ENCODE data around the gene SCAMP1.

DNA sequence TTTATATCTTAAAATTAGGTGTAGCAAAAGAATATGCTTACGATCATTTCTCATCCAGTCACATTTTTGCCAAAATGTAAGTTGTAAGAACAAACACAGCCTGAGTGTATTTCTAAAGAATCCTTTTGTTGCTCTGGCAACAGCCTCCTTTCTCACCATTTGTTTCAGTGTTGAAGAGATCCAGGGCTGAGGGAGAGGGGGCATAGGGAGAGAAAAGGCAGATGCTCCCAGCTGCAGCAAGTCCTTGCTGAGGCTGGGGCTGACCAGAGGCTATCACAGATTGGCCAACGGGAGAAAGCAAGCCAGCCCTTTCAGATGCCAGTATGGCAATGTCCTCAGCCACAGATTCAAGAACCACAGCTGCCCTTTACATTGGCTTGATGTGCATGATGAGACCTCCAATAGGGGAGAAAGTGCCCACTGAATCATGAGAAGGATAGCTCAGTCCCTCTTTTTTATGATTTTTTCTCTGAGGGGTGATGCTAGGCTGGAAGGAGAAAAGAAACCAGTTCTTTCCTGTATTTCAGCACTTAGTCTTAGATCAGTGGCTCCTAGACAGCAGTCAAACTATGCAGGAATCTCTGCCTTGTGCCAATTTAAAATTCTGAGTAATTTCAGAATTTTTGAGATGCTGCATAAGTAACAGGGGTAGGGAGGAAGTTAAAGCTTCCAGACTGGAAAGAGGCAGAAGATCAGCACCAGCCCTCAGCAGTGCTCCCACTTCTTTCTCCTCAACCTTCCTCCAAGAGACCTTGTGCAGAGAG, 146.0 kb downstream of the SCAMP1 start:
- TF ChIP-seq RAD21 (conservative IDR thresholded peaks at IDR 0.05), result no peak
- no peak for TF ChIP-seq EZH2 (IDR thresholded peaks at IDR 0.05; ENCODE audit: borderline replicate concordance, insufficient read depth, low read length, poor library complexity, severe bottlenecking)
- TF ChIP-seq, protein P1, sequence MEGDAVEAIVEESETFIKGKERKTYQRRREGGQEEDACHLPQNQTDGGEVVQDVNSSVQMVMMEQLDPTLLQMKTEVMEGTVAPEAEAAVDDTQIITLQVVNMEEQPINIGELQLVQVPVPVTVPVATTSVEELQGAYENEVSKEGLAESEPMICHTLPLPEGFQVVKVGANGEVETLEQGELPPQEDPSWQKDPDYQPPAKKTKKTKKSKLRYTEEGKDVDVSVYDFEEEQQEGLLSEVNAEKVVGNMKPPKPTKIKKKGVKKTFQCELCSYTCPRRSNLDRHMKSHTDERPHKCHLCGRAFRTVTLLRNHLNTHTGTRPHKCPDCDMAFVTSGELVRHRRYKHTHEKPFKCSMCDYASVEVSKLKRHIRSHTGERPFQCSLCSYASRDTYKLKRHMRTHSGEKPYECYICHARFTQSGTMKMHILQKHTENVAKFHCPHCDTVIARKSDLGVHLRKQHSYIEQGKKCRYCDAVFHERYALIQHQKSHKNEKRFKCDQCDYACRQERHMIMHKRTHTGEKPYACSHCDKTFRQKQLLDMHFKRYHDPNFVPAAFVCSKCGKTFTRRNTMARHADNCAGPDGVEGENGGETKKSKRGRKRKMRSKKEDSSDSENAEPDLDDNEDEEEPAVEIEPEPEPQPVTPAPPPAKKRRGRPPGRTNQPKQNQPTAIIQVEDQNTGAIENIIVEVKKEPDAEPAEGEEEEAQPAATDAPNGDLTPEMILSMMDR (IDR thresholded peaks at IDR 0.05; ENCODE audit: poor library complexity, severe bottlenecking), result no peak
- no peak for TF ChIP-seq POLR2AphosphoS5 (IDR thresholded peaks at IDR 0.05)
- TF ChIP-seq, protein P2, sequence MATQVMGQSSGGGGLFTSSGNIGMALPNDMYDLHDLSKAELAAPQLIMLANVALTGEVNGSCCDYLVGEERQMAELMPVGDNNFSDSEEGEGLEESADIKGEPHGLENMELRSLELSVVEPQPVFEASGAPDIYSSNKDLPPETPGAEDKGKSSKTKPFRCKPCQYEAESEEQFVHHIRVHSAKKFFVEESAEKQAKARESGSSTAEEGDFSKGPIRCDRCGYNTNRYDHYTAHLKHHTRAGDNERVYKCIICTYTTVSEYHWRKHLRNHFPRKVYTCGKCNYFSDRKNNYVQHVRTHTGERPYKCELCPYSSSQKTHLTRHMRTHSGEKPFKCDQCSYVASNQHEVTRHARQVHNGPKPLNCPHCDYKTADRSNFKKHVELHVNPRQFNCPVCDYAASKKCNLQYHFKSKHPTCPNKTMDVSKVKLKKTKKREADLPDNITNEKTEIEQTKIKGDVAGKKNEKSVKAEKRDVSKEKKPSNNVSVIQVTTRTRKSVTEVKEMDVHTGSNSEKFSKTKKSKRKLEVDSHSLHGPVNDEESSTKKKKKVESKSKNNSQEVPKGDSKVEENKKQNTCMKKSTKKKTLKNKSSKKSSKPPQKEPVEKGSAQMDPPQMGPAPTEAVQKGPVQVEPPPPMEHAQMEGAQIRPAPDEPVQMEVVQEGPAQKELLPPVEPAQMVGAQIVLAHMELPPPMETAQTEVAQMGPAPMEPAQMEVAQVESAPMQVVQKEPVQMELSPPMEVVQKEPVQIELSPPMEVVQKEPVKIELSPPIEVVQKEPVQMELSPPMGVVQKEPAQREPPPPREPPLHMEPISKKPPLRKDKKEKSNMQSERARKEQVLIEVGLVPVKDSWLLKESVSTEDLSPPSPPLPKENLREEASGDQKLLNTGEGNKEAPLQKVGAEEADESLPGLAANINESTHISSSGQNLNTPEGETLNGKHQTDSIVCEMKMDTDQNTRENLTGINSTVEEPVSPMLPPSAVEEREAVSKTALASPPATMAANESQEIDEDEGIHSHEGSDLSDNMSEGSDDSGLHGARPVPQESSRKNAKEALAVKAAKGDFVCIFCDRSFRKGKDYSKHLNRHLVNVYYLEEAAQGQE (IDR thresholded peaks at IDR 0.05; ENCODE audit: borderline replicate concordance), result no peak
- no peak for TF ChIP-seq TAF1 (IDR thresholded peaks at IDR 0.05; ENCODE audit: low read depth)
- TF ChIP-seq MXI1 (conservative IDR thresholded peaks at IDR 0.05; ENCODE audit: poor library complexity, severe bottlenecking), result no peak
- no peak for TF ChIP-seq EP300 (conservative IDR thresholded peaks at IDR 0.05; ENCODE audit: poor library complexity, severe bottlenecking)
- TF ChIP-seq SMC3 (conservative IDR thresholded peaks at IDR 0.05; ENCODE audit: poor library complexity), result no peak

All from neural cell (in vitro differentiated cells).